Astrocyte (in vitro differentiated cells and primary cell): ENCODE results near the gene PRKCB. TPM values are rescaled to one million over a fixed set of nuclear protein-coding genes. Genes with fewer than 3 reads are reported as not detected.
A peak's percentile ranks its signal among the peaks of the same experiment; 100 is the strongest.

Source experiments
- DNase-seq: peaks from one replicate; pipeline ENCODE4 v3.0.0-alpha.2; 2010; ENCODE audit warnings: low read depth
- FAIRE-seq: peaks from 2 replicates; lab custom pipeline; 2011; peaks lifted over from hg19 to GRCh38; lab: Jason Lieb, UNC
- H2AFZ ChIP-seq: 2 replicates; pipeline ENCODE4 v1.6.0; 2012; ENCODE audit warnings: low read depth, low read length, inconsistent platforms
- H3K27ac ChIP-seq: 2 replicates; pipeline ENCODE4 v1.5.1; 2011; ENCODE audit warnings: low read depth, low read length, inconsistent platforms
- H3K27me3 ChIP-seq: 2 replicates; pipeline ENCODE4 v1.6.0; 2011; ENCODE audit warnings: low read length, inconsistent platforms; ENCODE audit not compliant: insufficient read depth
- H3K36me3 ChIP-seq: 2 replicates; pipeline ENCODE4 v1.5.1; 2011; ENCODE audit warnings: low read length, inconsistent platforms; ENCODE audit not compliant: insufficient read depth
- H3K4me1 ChIP-seq: 2 replicates; pipeline ENCODE4 v1.5.1; 2011; ENCODE audit warnings: low read length, inconsistent platforms; ENCODE audit not compliant: insufficient read depth
- H3K4me2 ChIP-seq: 2 replicates; pipeline ENCODE4 v1.6.0; 2012; ENCODE audit warnings: low read length, inconsistent platforms
- H3K4me3 ChIP-seq: 2 replicates; pipeline ENCODE4 v1.5.1; 2011; ENCODE audit warnings: low read depth, mild to moderate bottlenecking, low read length, inconsistent platforms; ENCODE audit not compliant: insufficient read depth
- H3K79me2 ChIP-seq: 2 replicates; pipeline ENCODE4 v1.6.0; 2012; ENCODE audit warnings: mild to moderate bottlenecking, low read length, inconsistent platforms; ENCODE audit not compliant: insufficient read depth
- H3K9ac ChIP-seq: 2 replicates; pipeline ENCODE4 v1.6.0; 2012; ENCODE audit warnings: mild to moderate bottlenecking, low read length, inconsistent platforms
- H3K9me3 ChIP-seq: 2 replicates; pipeline ENCODE4 v1.5.1; 2012; ENCODE audit warnings: low read depth, mild to moderate bottlenecking, low read length, inconsistent platforms; ENCODE audit not compliant: insufficient read depth
- H4K20me1 ChIP-seq: 2 replicates; pipeline ENCODE4 v1.6.0; 2012; ENCODE audit warnings: low read length, inconsistent platforms; ENCODE audit not compliant: insufficient read depth
- H3K27ac Mint-ChIP-seq: one replicate; pipeline ENCODE4 v1.8.0; 2021; ENCODE audit warnings: mild to moderate bottlenecking, mixed read lengths; ENCODE audit not compliant: unreplicated experiment
- H3K27me3 Mint-ChIP-seq: one replicate; pipeline ENCODE4 v1.8.0; 2021; ENCODE audit warnings: low read depth, mixed read lengths; ENCODE audit not compliant: unreplicated experiment
- H3K36me3 Mint-ChIP-seq: one replicate; pipeline ENCODE4 v1.8.0; 2021; ENCODE audit warnings: low read depth, mixed read lengths; ENCODE audit not compliant: unreplicated experiment
- H3K4me1 Mint-ChIP-seq: one replicate; pipeline ENCODE4 v1.8.0; 2021; ENCODE audit warnings: low read depth, mixed read lengths; ENCODE audit not compliant: unreplicated experiment
- H3K4me3 Mint-ChIP-seq: one replicate; pipeline ENCODE4 v1.8.0; 2021; ENCODE audit warnings: mild to moderate bottlenecking, moderate library complexity, mixed read lengths; ENCODE audit not compliant: unreplicated experiment
- H3K9me3 Mint-ChIP-seq: one replicate; pipeline ENCODE4 v1.8.0; 2021; ENCODE audit warnings: mild to moderate bottlenecking, mixed read lengths; ENCODE audit not compliant: unreplicated experiment
- CTCF ChIP-seq: IDR thresholded peaks from 2 replicates; pipeline ENCODE4 v1.5.1; 2011; ENCODE audit warnings: low read depth, mild to moderate bottlenecking, inconsistent platforms, low read length, moderate library complexity; ENCODE audit not compliant: insufficient read depth
- EZH2 ChIP-seq: IDR thresholded peaks from 2 replicates; pipeline ENCODE4 v1.6.1; 2012; ENCODE audit warnings: mild to moderate bottlenecking, low read length, inconsistent platforms; ENCODE audit not compliant: insufficient read depth
- total RNA-seq: library from RNA; stranded (reverse); gene quantifications from 2 replicates; pipeline ENCODE4 v1.2.1, GENCODE V29; 2021

Gene PRKCB
- total RNA-seq, 1 donor from 2014 or later, result 2.5 TPM

DNA sequence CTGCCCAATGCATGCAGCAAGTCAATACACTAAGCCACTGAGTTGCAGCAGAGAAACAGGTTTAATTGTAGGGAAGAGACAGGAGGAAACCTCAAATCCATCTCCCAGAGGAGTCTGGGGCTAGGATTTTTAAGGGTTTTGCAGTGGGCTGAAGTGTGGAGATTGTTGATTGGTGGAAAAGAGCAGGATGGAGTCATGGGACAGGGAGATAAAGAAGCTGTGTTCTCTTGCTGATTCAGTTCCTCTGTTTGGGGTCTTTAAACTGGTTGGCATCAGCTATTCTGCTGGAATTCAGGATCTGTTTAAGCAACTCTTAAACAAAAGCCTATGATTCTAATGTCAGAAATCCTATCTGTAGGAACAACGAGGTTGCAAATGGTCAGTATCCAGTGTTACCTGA is 239.5 kb downstream of the PRKCB start:
- H3K36me3 ChIP-seq, result no peaks in the 10 kb centered on the region
- no peaks in the 10 kb centered on the region for H4K20me1 ChIP-seq
- peaks cover 3% of the 10 kb centered on the region for H3K9me3 ChIP-seq
- no peak overlapping the region for H3K27ac Mint-ChIP-seq
- no peaks in the 10 kb centered on the region for H3K9me3 Mint-ChIP-seq
- no peak overlapping the region for H3K9ac ChIP-seq
- no peaks in the 10 kb centered on the region for H3K27me3 ChIP-seq
- H3K4me3 Mint-ChIP-seq, result no peak overlapping the region
- peaks cover 10% of the 10 kb centered on the region for H3K4me1 Mint-ChIP-seq
- H3K4me3 ChIP-seq, result no peak overlapping the region
- no peaks in the 10 kb centered on the region for H3K4me1 ChIP-seq
- FAIRE-seq, result no peak
- H3K27me3 Mint-ChIP-seq, result peaks cover 6% of the 10 kb centered on the region
- no peak overlapping the region for H3K4me2 ChIP-seq
- no peak for DNase-seq
- no peak overlapping the region for H2AFZ ChIP-seq
- H3K36me3 Mint-ChIP-seq, result no peaks in the 10 kb centered on the region
- TF ChIP-seq EZH2, result no peak
- no peaks in the 10 kb centered on the region for H3K79me2 ChIP-seq
- no peak overlapping the region for H3K27ac ChIP-seq

DNA sequence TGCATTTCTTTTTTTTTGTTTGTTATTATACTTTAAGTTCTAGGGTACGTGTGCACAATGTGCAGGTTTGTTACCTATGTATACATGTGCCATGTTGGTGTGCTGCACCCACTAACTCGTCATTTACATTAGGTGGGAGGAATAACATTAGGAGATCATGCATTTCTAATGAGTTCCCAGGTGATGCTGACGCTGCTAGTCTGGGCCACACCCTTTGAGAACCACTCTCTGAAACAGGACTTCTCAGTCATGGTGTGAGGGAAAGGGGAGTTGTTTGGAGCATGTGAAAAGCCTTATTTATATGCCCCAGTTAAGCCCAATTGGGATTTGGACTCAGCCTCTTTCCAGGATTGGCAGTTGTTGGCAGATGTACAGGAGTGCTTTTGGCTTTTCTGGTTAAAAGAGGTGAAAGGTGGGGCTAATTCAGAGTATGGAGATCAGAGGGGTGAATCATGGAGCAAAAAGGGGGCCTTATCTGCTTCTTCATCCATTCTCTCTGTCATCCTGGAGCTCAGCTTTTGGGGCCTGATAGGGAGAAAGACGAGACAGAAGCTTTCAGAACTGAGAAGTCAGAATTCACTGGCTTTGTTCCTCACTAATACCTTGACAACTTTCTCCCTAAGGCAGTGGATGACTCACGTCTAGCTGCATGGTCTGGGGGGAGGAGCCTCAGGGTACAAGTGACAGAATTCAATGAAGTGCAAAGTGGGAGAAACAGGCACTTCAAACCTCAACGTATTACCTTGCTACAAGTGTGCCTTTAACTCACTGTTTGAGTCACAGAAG is 240.3 kb downstream of the PRKCB start:
- H3K9me3 ChIP-seq, result peaks cover 3% of the 10 kb centered on the region
- DNase-seq, result no peak

DNA sequence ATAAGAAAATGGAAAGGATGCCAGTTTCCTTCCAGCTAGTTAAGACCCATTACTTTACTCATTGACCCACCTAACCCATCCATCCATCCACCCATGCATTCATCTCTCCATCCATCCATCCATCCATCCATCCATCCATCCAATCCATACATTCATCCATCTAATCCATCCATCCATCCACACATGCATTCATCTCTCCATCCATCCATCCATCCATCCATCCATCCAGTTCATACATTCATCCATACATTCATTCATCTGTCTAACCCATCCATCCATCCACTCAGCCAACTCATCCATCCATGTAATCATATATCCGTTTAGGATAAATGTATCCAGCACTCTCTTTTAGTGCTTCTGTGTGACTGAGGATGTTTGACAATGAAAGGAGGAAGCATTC is 241.5 kb downstream of the PRKCB start:
- H3K36me3 ChIP-seq, result no peaks in the 10 kb centered on the region
- no peak overlapping the region for H2AFZ ChIP-seq
- peaks cover 10% of the 10 kb centered on the region for H3K4me1 Mint-ChIP-seq
- H3K9me3 Mint-ChIP-seq, result no peaks in the 10 kb centered on the region
- DNase-seq (no peak), FAIRE-seq (no peak)
- H3K27ac Mint-ChIP-seq, result no peak overlapping the region
- no peak overlapping the region for H3K9ac ChIP-seq
- H3K4me3 Mint-ChIP-seq, result no peak overlapping the region
- no peaks in the 10 kb centered on the region for H4K20me1 ChIP-seq
- H3K4me2 ChIP-seq, result no peak overlapping the region
- H3K27me3 ChIP-seq, result no peaks in the 10 kb centered on the region
- H3K9me3 ChIP-seq, result peaks cover 3% of the 10 kb centered on the region
- no peaks in the 10 kb centered on the region for H3K79me2 ChIP-seq
- no peak overlapping the region for H3K4me3 ChIP-seq
- no peak overlapping the region for H3K27ac ChIP-seq
- TF ChIP-seq EZH2 (no peak), CTCF (no peak)
- H3K4me1 ChIP-seq, result no peaks in the 10 kb centered on the region
- peaks cover 6% of the 10 kb centered on the region for H3K27me3 Mint-ChIP-seq
- no peaks in the 10 kb centered on the region for H3K36me3 Mint-ChIP-seq

More for the DNA sequence above, 240.3 kb downstream of the PRKCB start:
- H3K27ac Mint-ChIP-seq, result peak overlapping the region; percentile 13
- no peak for FAIRE-seq
- no peak overlapping the region for H3K27ac ChIP-seq
- H3K9ac ChIP-seq, result no peak overlapping the region
- H3K4me3 Mint-ChIP-seq, result no peak overlapping the region
- no peaks in the 10 kb centered on the region for H4K20me1 ChIP-seq
- H3K4me2 ChIP-seq, result no peak overlapping the region
- peaks cover 10% of the 10 kb centered on the region for H3K4me1 Mint-ChIP-seq
- H2AFZ ChIP-seq, result no peak overlapping the region
- peaks cover 6% of the 10 kb centered on the region for H3K27me3 Mint-ChIP-seq
- TF ChIP-seq EZH2 (no peak), CTCF (no peak)
- no peaks in the 10 kb centered on the region for H3K27me3 ChIP-seq
- no peak overlapping the region for H3K4me3 ChIP-seq
- H3K36me3 ChIP-seq, result no peaks in the 10 kb centered on the region
- H3K9me3 Mint-ChIP-seq, result no peaks in the 10 kb centered on the region
- H3K4me1 ChIP-seq, result no peaks in the 10 kb centered on the region
- H3K79me2 ChIP-seq, result no peaks in the 10 kb centered on the region
- no peaks in the 10 kb centered on the region for H3K36me3 Mint-ChIP-seq
